ENCODE measurements around the gene INHBA.

DNA sequence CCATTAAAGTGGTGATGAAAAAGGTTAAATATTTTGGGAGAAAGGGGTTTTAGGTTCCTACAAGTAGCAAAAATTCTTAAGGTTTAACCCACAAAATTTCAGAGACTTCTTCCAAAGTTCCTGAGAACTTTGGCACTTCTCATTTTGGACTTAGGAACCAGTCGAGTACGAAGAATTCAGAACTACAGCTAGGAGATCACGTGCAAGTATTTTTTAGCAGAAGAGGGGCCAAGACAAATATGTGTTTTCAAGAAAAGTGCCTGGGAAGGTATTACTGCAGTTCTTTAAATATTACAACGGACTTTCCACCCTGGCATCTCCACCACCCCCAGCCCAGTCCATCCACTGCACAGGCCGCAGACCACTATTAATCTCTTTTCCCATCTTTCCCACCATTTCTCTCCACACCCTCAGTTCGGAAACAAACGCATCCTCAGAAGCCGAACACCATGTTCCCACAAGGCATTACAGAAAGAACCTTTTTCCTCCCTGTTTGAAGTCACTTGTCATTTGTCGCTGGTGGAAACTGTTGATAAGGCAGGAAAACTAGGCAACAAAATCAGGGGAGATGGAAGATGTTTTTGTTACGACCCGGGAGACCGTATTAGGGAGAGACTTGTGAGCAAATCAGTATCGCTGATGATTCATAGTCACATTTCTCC lies 7.1 kb downstream of the INHBA start:
- TF ChIP-seq POLR2A (IDR thresholded peaks at IDR 0.05) (no peak), CTCF (IDR thresholded peaks at IDR 0.05 in 4 of 5, conservative IDR thresholded peaks at IDR 0.05 in 1 of 5) (no peak)
